NCI-H82 treated with DMSO at 0.1 percent for 48 hours (cell line): ENCODE results near the gene SIRT2.
A peak's percentile ranks its signal among the peaks of the same experiment; 100 is the strongest.
"Not testable (repeated sequence)": the region's sequence is repeated elsewhere in the genome, so short reads cannot be mapped to it uniquely, and the experiment has no call there.

ENCODE experiments used
- DNase-seq: peaks from one replicate; lab custom pipeline; 2025; ENCODE audit not compliant: unreplicated experiment; lab: John Stamatoyannopoulos, UW

Gene SIRT2

DNA sequence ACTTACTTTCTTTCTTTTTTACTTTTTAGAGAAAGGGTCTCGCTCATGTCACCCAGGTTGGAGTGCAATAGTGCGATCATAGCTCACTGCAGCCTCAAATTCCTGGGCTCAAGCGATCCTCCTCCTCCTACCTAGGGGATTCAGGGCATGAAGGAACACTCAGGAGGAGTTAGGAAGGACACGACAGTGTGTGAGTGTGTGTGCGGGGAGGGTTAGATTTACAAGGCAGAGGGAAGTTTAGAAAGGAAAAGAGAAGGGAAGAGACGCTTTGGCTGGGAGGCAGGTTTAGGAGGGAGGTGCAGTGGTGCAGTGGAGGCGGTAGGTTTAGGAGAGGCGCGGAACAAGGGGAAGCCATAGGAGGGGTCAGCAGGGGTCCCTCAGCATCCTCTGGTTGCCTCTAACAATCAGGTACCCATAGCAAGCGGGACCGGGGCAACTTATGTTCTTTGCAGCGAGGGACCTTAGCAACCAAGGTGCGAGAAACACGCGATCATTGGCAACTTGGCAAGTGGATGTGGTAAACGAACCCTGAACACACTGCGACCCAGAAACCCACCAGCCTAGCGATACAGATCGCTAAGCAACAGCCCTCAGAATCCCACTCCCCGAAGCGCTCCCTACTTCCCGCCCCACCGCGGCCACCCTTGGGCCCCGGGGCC is 501 bp downstream of the SIRT2 start:
- no peak for DNase-seq

DNA sequence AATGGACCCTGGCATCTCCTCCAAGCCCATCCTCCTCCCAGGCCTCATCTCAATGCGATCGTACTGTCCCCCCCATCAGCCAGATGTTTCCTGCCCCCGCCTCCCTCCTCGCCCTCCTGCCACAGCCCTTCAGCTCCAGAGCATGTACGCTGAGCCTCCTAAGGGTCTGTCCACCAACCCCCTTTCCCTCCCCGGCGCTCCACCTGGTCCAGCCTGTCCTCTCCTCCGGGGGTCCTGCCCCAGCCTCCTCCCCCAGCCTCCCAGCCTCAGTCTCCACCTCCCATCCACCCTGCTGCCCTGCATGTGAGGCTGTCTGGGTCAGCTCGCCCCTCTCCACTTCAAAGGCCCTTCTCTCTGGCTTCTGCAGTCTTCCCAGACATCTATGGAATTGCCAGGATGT is 4.5 kb downstream of the SIRT2 start:
- no peak for DNase-seq

GRCh38 chr19:38893341-38893771 is 6.1 kb downstream of the SIRT2 start:
- DNase-seq, result no peak

GRCh38 chr19:38892841-38893240 is 6.6 kb downstream of the SIRT2 start:
- no peak for DNase-seq

GRCh38 chr19:38891771-38892170 is 7.6 kb downstream of the SIRT2 start:
- DNase-seq, result no peak

- DNase-seq, result no peak
Measured at GRCh38 chr19:38890686-38891085, 8.7 kb downstream of the SIRT2 start.

DNA sequence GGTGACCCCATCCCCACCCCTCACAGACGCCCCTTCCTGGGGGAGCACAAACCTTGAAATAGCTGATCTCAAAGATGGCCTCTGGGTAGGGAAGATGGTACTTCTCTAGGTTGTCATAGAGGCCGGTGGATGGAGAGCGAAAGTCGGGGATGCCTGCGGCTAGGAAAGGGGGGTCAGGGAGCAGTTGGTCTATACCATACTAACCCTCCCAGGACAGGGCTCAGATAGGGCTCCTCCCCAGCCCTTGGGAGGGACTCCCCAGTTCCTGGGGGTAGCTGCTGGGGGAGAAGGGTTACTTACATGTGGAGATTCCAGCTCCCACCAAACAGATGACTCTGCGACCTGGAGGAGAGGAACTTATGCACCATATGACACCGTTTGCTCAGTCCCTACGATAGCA is 9.6 kb downstream of the SIRT2 start:
- no peak for DNase-seq

DNA sequence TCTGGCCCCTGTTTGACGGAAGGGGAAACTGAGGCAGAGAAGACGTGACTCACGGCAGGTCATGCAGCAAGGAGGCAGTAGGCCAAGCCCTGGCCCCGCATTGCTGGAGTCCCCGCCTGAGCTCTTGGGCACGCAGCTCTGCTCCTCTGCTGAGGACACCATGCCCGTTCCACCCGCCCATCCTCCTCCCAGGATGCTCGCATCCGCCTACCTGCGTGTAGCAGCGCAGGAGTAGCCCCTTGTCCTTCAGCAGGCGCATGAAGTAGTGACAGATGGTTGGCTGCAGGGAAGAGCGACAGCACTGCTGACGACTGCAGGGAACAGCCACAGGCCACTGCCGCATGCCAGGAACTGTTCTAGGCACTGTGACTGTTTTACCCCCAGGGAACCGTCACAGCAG is 10.5 kb downstream of the SIRT2 start:
- DNase-seq, result no peak

GRCh38 chr19:38884691-38885090 is 14.7 kb downstream of the SIRT2 start:
- DNase-seq, result not testable (repeated sequence)

GRCh38 chr19:38883286-38883685 is 16.1 kb downstream of the SIRT2 start:
- no peak for DNase-seq

DNA sequence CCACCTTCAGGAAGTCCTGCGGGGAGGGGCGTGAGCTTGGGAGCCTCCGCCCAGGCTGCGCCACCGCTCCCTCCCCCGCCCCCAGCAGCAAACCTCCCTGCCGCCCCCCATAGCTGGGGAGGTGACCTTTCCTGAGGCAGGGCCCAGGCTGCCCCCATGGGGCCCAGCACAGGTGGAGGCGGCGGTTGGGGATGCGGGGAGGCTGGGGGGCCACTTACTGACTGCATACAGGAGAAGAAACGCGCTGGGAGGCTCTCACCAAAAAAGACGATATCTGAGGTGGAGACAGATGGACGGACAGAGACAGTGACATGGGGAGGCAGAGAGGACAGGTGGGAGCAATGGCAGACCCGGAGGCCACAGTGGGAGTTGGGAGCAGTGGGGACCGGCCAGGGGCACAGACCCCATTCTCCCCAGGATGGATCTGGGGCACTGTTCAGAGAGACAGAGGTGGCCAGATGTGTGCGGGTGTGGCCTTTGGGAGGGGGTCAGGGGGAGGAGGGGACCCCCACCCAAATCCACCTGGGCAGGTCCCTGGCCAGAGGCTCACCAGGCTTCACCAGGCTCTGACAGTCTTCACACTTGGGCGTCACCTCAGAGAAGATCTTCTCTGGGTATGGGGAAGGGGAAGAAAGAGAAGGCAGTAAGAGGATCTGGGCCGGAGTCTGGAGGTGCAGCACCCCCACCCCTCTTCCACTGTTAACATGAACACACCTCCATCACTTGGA is 18.4 kb downstream of the SIRT2 start:
- no peak for DNase-seq

GRCh38 chr19:38880076-38880881 is 19.1 kb downstream of the SIRT2 start:
- no peak for DNase-seq

DNA sequence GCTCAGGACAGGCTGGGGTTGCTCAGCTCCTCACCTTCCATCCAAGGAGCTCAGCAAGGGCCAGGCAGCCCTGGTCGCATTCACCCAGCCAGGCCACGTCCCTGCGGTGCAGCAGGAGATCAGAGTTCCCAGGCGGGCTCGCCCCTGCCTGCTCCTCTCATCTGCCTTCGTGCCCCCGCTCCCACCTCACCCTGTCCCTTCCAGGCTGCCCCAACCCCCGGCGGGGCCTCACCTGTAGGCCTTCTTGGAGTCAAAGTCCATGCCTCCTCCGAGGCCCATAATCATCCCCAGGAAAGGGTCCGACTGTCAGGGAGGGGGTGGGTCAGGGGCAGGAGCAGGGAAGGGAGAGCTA is 20.0 kb downstream of the SIRT2 start:
- no peak for DNase-seq

GRCh38 chr19:38878575-38879399 is 20.6 kb downstream of the SIRT2 start:
- no peak for DNase-seq

DNA sequence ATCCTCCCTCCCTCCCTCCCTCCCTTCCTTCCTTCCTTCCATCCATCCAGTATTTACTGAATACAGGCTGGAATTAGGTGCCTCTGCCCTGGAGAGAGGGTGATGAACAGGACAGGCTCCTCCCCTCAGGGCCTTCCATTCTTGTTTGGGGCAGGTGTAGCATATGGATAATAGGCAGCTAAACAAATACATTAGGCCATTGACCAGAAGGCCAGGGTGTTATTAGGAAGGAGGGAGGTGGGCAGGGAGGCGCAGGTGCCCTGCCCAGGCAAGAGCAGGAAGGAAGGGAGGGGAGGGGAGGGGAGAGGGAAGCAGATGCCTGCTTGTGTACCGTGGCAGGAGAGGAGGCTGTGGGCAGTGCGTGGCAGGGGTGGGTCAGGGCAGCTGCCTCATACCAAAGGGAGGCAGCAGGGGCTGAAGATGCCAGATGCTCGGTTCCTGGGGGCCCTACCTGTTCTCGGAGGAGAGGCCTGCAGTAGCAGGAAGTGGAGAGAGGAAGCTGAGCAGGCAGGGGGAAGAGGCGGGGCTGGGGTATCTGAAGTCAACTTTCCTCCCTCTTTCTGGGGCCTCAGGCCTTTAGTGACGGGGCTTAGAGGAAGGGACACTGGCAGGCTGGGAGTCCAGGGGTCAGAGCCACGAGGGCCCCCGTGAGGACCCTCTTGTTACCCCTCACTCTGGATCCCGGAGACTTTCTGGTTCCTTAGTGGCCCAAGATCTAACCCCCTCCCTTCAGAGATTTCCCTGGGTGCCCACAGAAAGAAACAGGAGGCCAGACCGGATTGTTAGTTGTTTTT is 21.4 kb downstream of the SIRT2 start, which contains the start of gene RINL:
Gene RINL, minus strand, starts transcription at position 495 of the 794 bp plus-strand sequence. CDS start 1,533 bp downstream, outside the sequence.
- no peak for DNase-seq

GRCh38 chr19:38875656-38876395 is 23.6 kb downstream of the SIRT2 start:
- DNase-seq, result no peak

- DNase-seq, result not testable (repeated sequence)
Measured at GRCh38 chr19:38873400-38873799, 26.0 kb downstream of the SIRT2 start.

GRCh38 chr19:38870612-38871011 is 28.8 kb downstream of the SIRT2 start:
- DNase-seq, result no peak

GRCh38 chr19:38869836-38870607 is 29.4 kb downstream of the SIRT2 start:
- DNase-seq, result peak; percentile 30
